NOMO-1 (cell line): ENCODE data around the gene FAR2.

Experiments used
- DNase-seq, 2 experiments: peaks; one replicate each; lab custom pipeline; 2025; ENCODE audit not compliant: unreplicated experiment in 2 of 2; lab: John Stamatoyannopoulos, UW

The FAR2 gene

DNA sequence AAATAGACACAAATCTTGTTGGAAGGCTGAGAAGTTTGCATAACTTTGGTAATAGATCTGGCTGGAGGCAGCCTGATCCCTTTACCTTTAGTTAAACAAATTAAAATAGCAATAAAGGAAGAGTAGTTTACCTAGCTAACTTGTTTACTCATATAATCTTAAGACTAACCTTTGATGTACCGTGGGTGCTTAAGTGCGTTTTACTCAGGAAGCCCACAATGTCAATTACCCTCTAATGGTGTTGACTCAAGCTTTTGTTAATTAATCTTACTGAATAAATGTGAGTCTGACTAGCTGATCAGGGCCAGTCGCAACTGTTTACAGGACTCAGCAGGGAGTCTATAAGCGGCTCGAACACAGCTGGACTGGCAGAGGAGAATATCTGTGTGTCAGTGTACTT is 51.5 kb downstream of the FAR2 start:
- DNase-seq = no peak

DNA sequence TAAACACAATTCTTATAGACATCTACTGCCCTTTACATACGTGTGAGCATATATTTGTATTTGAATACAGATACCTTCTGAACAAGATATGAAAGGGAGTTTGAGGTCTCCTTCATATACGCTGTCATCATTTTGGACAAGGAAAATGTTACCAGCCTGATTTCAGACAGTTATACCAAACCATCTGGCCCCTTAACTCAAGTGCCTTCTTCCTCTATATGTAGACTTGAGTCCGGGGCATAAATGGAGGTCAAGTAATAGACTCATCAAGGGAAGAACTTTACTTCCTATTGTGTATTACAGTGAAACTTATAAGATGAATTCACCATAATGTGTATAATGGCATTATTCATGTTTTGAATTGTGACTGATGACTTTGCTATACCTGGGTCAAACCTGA is 52.2 kb downstream of the FAR2 start:
- DNase-seq = no peak

DNA sequence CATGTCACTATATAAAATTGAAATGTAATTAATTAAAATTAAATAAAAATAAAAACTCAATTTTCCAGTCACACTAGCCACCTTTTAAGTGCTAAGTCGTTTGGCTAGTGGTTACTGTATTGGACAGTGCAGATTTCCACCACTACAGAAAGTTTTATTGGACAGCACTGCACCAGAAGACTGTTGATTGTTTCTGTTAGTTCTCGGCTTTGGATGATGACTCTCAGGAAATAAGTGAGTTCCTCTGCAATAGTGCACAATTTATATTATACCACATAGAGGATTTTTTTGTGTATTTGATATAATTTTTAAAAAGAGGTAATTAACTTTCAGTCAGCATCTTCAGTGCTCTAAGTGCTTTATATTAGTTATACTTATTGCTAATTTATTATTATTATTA is 52.7 kb downstream of the FAR2 start:
- no peak for DNase-seq

DNA sequence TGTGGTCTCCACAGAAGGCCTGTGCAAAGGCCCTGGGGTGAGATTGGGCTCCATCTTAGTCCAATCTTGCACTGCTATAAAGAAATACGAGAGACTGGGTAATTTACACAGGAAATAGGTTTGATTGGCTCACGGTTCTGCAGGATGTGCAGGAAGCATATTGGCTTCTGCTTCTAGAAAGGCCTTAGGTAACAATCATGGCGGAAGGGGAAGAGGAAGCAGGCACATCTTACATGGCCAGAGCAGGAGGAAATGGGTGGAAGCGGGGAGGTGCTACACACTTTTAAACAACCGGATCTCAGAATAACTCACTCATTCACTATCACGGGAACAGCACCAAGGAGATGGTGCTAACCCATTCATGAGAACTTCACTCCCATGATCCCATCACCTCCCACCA is 55.4 kb downstream of the FAR2 start:
- DNase-seq = no peak

DNA sequence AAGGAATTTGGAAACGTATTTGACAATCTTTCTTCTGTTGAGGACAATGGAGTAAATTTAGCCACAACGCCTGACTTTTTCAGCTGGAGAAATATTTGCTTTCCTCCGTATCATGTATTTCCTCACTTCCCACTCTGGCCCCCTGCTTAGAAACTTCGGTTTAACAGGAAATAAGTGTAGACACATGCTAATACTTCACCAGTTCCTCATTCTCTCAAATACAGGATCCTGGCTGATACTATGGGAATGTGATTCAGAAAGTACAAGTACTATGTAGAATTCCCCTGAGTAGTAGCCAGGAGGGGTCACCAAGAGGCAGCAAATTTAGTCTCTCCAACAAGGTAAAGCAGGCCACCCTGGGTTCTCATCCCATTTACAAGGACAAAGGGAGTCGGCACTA is 58.0 kb downstream of the FAR2 start:
- peak; percentile 60 to 76 for DNase-seq

DNA sequence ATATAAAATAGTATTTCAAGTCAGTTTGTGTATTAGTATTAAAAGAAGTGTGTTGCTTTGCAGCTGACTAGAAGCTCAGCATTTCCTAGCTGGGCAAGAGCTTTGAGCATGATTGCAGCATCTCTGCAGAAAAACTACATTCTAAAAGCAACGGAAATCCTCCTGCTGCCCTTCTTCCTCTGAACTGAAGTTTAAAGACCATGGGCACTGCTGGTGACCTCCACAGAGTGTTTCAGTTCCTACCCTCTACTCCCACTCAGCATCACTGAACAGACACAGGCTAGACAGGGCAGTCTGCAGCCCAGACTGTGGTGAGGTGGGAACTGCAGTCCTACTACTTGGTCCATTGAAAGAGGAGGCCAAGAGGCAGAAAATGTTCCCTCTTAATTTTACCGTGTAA is 59.0 kb downstream of the FAR2 start:
- DNase-seq = peak; percentile 61 to 83

DNA sequence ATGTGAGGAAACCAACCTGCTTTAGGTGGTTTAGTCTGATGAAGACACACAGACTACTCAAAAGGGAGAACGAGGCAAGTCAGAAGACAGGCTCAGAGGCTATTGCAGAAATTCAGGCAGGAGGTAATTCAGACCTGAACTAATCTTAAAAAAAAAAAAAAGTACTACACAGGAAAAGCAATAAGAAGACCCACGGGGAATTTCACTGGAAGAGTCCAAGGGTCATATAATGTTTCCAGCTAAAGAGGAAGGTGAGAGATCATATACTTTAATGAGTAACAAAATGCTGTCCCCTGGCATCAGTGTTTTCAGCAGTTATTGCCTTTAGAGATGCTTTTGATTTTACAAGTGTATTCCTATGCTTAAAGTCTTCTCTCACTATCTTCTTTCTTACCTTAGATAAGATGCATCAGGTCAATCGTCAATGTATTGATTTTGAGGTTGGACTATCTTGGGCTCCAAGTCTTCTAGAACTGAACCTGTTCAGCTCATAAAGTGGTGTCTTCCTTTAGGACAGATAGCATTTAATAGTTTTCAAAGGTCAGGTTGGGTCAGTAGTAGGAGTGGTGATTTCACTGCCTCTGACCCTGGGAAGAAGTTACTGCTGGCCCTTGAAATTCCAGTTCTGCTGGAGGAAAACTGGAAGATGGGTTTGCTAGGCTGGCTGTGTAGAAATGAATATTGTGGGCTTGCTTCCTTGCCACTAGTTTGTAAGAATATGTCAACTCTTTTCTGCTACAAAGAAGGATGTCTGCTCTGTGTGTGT is 60.0 kb downstream of the FAR2 start:
- peak in 1 of 2 experiments; percentile 15 for DNase-seq

DNA sequence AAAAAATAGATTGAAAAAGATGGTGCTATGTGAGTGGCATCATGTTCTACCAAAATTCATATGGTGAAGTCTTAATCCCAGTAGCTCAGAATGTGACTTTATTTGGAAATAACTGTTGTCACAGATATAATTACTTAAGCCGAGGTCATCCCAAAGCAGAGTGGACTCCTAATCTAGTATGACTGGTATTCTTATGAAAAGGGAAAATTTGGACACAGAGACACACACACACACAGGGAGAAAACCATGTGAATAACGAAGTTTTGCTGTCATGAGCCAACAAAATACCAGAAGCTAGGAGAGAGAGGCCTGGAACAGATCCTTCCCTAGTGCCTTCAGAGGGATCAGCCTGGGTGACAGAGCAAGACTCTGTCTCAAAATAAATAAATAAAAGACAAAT is 62.6 kb downstream of the FAR2 start:
- no peak for DNase-seq

DNA sequence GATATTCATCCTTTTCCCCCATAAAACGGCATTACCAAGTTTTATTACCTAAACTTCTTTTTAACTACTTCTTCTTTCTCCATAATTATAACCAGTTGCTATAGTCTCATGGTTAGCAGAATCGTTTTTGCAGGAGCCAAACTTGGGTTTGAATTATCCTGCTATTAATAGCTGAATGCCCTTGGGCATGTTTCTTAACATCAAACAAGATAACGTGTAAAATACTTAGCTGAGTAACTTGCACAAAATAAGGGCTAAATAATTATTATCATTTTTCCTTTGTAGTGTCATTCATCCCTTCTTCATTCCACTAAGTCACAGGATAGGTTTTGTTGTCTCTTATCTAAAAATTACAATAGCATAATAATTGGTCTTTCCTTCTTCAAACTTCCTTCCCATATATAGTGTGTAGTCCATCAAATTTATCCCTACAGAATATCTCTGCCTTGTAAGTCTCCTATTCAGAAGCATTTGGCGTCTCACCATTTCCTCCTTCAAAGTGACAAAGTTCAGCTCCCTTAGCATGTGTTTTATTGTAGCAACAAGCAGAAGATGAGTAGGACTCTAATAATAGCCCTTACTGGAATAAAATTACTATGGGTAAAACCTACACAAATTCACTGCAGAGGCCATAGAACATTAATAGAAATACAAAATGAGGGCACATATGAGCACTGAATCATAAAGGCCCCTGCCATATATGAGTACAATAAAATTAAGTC is 63.8 kb downstream of the FAR2 start:
- DNase-seq = peak; percentile 53 to 69

DNA sequence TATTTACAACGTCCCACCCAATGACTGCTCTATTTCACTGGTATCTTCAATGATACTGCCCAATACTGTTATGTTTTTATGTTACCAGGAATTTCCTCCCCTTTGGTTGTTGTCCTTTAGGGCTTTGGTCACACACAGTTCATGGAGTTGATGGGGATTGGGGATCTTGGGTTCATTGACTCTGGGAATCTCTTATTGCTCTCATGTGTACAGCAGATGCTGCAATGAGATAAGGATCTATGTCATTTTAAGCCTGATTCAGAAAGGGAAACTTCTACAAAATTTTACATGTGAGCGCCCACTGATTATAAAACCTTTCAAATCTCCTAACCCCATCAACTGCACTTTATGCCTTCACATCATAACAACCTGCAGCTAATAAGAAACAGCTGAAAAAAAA is 67.2 kb downstream of the FAR2 start:
- no peak for DNase-seq

DNA sequence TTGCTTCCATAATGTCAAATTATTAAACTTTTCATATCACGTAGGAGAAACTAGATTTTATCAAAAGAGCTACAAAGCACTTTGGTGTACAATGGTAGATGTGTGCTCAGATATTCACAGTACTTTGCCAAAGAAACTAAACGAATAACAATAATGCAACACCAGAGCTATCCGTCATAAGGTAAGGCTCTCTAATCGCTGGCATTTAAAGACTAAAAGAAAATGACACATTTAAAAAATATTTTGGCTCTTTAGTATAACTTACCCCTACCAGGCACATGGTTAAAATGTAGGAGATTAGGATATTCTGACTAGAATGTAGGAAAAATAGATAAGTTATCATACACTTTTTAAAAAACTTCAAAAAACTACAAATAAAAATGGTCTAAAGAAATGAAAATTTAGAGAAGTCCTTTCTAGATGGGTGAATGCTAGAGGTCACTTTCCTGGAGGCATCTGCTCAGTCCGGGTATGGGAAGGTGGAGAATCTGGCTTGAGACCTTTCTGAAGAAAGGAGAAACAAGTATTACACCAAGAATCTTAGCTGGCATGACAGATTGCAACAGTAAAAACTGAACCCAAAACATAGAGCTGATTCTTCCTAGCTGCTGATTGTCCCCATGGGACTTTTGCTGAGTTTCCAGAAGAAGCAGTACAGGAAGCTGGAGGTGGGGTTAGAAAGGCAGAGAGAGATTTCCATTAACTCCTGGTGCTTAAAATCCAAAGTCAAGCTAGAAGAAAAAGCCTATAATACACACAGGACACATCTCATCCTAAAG is 67.9 kb downstream of the FAR2 start:
- DNase-seq = peak in 1 of 2 experiments; percentile 47

DNA sequence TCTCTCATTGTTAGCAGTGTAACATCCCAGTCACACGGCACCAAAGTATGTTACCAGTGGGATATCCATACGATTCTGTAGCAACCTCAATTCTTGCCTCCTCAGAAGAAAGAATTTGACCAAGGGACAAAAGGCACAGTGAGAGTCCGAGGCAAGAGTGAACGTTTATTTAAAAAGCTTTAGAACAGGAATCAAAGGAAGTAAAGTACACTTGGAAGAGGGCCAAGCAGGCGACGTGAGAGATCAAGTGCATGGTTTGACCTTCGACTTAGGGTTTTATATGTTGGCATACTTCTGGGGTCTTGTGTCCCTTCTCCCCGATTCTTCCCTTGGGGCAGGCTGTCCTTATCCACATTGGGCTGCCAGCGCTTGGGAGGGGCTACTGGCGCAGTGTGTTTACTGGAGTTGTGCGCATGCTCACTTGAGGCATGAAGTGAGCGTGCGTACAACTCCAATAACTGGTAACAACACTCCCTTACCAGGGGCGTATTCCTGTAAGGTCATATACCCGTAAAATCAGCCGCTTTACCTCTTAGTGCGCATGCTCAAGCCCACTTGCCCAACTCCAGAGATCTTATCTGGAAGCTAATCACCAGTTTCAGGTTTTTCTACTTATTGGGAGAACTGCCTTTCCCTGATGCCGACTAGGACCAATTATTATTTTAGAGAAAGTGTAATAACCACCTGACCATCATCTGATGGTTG is 71.7 kb downstream of the FAR2 start:
- DNase-seq = no peak

DNA sequence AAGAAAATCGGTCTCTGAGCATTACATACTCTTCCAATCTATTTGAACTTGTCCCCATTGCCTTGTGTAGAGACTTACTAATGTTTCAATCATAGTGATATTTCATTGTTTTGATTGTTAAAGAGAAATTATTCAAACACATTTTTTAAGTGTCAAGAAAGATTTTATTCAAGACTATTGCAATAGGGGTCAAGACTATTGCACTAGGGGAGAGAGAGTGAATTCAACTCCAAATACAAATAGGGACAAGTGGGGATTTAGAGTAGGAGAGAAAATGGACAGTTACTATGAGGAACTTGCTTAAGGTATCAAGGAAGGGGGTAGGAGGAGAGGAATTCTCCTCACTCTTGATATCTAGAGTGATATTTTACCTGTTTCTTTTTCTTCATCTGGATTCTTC is 73.1 kb downstream of the FAR2 start:
- no peak for DNase-seq

DNA sequence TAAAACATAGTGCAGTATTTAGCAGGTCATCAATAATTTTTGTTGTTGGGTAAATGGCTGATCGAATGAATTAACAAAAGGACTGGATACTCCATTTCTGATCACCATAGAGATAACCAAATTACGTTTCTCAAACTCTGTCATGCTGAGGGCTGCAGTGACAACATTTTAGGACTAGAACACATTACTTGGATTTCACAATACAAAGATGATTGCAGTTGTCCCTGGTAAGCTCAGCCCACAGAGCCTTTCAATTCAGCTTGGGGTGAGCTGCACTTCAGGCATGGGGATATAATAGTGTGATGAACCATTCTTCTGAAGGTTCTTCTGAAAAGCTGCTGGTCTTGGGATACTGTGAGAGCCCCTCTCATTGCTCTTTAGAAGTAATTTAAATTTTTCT is 74.3 kb downstream of the FAR2 start:
- peak; percentile 54 to 75 for DNase-seq

DNA sequence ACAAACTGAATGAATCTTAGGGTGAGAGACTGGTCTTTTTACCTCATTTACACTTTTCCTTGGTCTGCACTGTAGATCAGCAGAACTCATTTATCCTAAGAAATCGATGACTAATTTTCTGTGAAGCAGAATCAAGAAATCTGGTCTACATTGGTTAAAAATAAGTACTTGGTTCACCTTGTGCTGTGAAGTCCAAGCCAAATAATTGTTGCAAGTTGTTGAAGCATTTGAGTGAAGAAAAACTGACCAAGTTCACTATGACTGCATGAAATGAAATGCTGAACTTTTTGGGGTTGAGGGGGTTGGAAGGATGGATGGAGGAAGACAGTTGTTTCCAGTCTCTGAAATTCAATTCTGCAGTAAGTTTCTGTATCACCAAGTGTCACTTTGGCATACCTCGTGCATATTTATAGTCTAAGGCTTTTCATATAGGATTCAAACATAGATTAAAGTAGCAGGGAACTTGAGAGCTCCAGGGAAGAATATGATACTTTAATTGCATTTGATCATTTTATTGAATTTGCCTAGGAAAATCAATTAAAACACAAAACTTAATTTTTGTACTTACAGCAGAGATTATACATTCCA is 75.0 kb downstream of the FAR2 start:
- peak in 1 of 2 experiments; percentile 29 for DNase-seq

DNA sequence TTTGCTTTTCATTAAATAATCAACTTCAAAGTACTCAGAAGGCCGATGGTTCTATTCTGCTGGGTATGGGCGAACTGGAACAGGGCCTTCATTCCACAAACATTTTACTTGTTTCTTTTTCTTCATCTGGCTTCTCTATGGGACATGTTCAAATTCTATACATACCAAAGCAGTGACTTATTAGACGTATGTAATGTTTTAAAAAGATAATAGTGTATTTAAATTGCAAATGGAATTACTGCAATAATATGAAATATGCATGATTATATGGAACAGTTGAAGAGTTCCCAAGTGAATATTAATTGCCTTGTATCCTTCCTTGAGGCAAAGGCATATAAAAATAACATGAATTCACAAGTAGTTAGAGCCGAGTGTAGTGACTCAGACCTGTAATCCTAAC is 75.5 kb downstream of the FAR2 start:
- no peak for DNase-seq

DNA sequence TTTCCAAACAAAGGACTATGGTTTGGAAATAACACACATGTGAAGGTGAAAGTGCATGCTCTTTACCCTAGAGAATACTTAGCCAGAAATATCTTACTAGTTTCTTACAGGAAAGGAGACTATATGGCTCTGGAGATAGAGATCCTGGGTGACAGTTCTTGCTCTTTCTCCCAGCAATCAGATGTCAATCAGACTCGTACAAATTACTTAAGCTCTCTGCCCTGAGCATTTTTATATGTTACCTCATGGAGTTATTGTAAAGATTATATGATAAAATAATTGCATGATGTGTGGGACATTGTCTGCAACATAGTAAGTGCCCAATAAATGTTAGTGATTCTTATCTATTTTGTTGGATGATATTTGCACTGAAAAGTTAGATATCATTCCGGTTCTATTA is 76.8 kb downstream of the FAR2 start:
- no peak for DNase-seq

DNA sequence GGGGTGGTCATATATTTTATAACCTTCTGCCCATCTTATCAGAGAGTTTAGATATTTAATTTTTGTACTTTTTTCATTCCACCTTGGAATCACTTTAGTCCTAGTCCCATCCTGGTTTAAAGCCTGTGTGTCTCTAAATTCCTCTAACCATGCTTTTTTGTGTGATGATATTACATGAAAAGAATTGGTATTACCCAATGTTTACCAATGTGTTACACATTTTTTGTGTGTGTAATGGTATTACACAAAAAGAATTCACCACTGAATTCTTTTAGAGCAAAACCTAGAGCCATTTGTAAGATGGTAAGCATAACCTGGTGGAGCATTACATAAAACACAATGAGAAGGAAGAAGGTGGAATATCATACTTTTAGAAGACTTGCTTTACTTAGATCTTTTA is 77.5 kb downstream of the FAR2 start:
- DNase-seq = peak in 1 of 2 experiments; percentile 14

DNA sequence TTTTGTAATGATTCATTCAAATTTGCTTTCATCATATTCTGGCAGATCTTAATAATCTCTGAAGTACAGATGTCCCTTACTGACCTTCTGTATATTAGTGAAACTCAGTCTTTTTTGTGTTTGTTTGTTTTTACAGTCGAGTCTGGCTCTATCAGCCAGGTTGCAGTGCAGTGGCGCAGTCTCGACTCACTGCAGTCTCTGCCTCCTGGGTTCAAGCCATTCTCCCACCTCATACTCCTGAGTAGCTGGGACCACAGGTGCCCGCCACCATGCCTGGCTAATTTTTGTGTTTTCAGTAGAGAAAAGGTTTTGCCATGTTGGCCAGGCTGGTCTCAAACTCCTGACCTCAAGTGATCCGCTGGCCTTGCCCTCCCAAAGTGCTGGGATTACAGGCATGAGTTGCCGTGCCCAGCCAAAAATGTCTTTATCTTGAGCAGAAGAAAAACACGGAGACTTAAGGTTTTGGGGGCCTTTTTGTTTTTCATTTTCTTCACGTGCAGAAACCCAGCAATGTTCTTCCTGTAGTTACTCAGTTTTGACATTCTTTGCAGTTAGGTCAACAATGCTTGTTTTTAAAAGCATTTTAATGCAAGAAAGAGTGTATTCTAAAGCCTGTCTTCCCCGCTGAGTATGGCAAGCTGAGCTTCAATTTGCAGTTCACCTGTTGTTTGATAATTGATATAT is 79.5 kb downstream of the FAR2 start:
- DNase-seq = no peak

DNA sequence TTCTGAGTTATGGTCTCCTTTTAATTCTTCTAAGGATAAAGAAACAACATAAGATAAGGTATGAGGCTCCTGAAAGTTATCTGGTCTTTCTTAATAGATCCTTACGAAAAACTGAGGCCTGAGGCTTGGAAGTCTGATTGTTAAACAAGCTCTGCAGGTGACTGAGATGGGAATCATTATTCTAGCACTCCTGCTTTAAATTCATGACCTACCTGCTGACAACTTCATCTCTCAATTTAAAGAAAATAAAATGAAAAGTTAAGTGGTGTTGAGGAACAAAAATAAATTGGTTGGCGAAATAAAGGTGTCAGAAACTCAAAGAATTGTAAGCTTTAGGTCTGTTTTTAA is 80.1 kb downstream of the FAR2 start:
- no peak for DNase-seq
